Kidney epithelial cell (primary cell): Measurements from ENCODE around the gene PAX1. TPM values are rescaled to one million over a fixed set of nuclear protein-coding genes. Genes with fewer than 3 reads are reported as not detected.

Source experiments
- DNase-seq: peaks from one replicate; pipeline ENCODE4 v3.0.0-alpha.2; 2010; ENCODE audit warnings: low read depth
- H3K27me3 ChIP-seq: 2 replicates; pipeline ENCODE4 v1.6.0; 2011; ENCODE audit warnings: low read length; ENCODE audit not compliant: control insufficient read depth, insufficient read depth
- H3K36me3 ChIP-seq: 2 replicates; pipeline ENCODE4 v1.5.1; 2011; ENCODE audit warnings: low read length; ENCODE audit not compliant: control insufficient read depth, insufficient read depth
- H3K4me3 ChIP-seq: 2 replicates; pipeline ENCODE4 v1.5.1; 2011; ENCODE audit warnings: low read depth, mild to moderate bottlenecking, control low read depth, low read length
- CTCF ChIP-seq: IDR thresholded peaks from 2 replicates; pipeline ENCODE4 v1.5.1; 2011; ENCODE audit warnings: mild to moderate bottlenecking, moderate library complexity, low read length, control low read depth, inconsistent platforms; ENCODE audit not compliant: insufficient read depth, poor library complexity, severe bottlenecking
- total RNA-seq: library from RNA; depleted of rRNA; stranded (reverse); fragments of >200 nt; gene quantifications from 2 replicates; pipeline ENCODE4 v1.2.3, GENCODE V29; 2015

PAX1 gene
- total RNA-seq, 1 donor from 2014 or later, result not detected

- Histone ChIP-seq H3K27me3 (peaks cover 64% of the 10 kb centered on the region), H3K4me3 (no peak overlapping the region), H3K36me3 (no peaks in the 10 kb centered on the region)
- TF ChIP-seq CTCF, result no peak
- no peak for DNase-seq
Measured at GRCh38 chr20:21701171-21701876, 4.1 kb upstream of the PAX1 start.

- no peak for TF ChIP-seq CTCF
- no peak for DNase-seq
- no peak overlapping the region for H3K4me3 ChIP-seq
Measured at GRCh38 chr20:21702016-21702415, 3.4 kb upstream of the PAX1 start.

GRCh38 chr20:21702553-21703470 lies 2.7 kb upstream of the PAX1 start:
- TF ChIP-seq CTCF, result peak; percentile 59
- Histone ChIP-seq H3K4me3 (no peak overlapping the region), H3K27me3 (peaks cover 79% of the 10 kb centered on the region), H3K36me3 (no peaks in the 10 kb centered on the region)
- DNase-seq, result no peak

More at GRCh38 chr20:21702016-21702415, 3.4 kb upstream of the PAX1 start:
- peaks cover 71% of the 10 kb centered on the region for H3K27me3 ChIP-seq
- H3K36me3 ChIP-seq, result no peaks in the 10 kb centered on the region

- H3K27me3 ChIP-seq, result peaks cover 83% of the 10 kb centered on the region
- no peak for DNase-seq
- H3K4me3 ChIP-seq, result no peak overlapping the region
- H3K36me3 ChIP-seq, result no peaks in the 10 kb centered on the region
- TF ChIP-seq CTCF, result no peak
Measured at GRCh38 chr20:21703717-21704407, 1.6 kb upstream of the PAX1 start.

GRCh38 chr20:21704408-21705385 lies 767 bp upstream of the PAX1 start:
- peaks cover 88% of the 10 kb centered on the region for H3K27me3 ChIP-seq

More at GRCh38 chr20:21704408-21705385, 767 bp upstream of the PAX1 start:
- no peak for DNase-seq
- no peak for TF ChIP-seq CTCF
- Histone ChIP-seq H3K36me3 (no peaks in the 10 kb centered on the region), H3K4me3 (no peak overlapping the region)
